Right atrium auricular region (tissue), 2 donors: ENCODE data around the gene GTF2A1. TPM values are rescaled to one million over a fixed set of nuclear protein-coding genes. Genes with fewer than 3 reads are reported as not detected.

Experiments used
- DNase-seq: peaks from one replicate; pipeline ENCODE4 v3.0.0-alpha.2; 2019; ENCODE audit warnings: low spot score
- H3K27ac ChIP-seq, 2 donors: fragments of 200-600 bp; sonication (generic); 1 replicate in 1 of 2; 2 replicates in 1 of 2; pipeline ENCODE4 v1.5.1; 2016 to 2019
- H3K27me3 ChIP-seq, 2 donors: fragments of 200-600 bp; sonication (generic); one replicate each; pipeline versions ENCODE4 v1.5.1 to v1.6.0; 2017 to 2019
- H3K36me3 ChIP-seq: fragments of 200-600 bp; sonication (generic); one replicate; pipeline ENCODE4 v1.5.1; 2016
- H3K4me1 ChIP-seq, 2 donors: fragments of 200-600 bp; sonication (generic); one replicate each; pipeline versions ENCODE4 v1.5.1 to v1.6.0; 2017 to 2019
- H3K4me3 ChIP-seq, 2 donors: fragments of 200-600 bp; sonication (generic); 1 replicate in 1 of 2; 2 replicates in 1 of 2; pipeline ENCODE4 v1.5.1; 2017 to 2019; ENCODE audit warnings: mild to moderate bottlenecking in 1 of 2, moderate library complexity in 1 of 2
- H3K9me3 ChIP-seq, 2 donors: fragments of 200-600 bp; sonication (generic); one replicate each; pipeline ENCODE4 v1.5.1; 2019
- CTCF ChIP-seq, 2 donors: fragments of 200-600 bp; sonication (generic); IDR thresholded peaks; one replicate each; pipeline ENCODE4 v1.5.1; 2019; ENCODE audit warnings: antibody characterized with exemption in 2 of 2
- total RNA-seq, 2 donors: library from RNA; depleted of rRNA; stranded (reverse); fragments of >200 nt; gene quantifications; one replicate each; pipeline ENCODE4 v1.1.0, GENCODE V29; 2016

GTF2A1 gene
- total RNA-seq, 2 donors from 2014 or later, result 14.6 to 17.1 TPM

- Histone ChIP-seq H3K36me3 (no peaks in the 10 kb centered on the region), H3K27me3 (no peaks in the 10 kb centered on the region), H3K4me1 (peaks cover 0 to 13% of the 10 kb centered on the region in 2 donors), H3K27ac (no peak overlapping the region), H3K9me3 (no peaks in the 10 kb centered on the region), H3K4me3 (no peak overlapping the region)
- DNase-seq, result no peak
- no peak for TF ChIP-seq CTCF (IDR thresholded peaks at IDR 0.05)
Measured at GRCh38 chr14:81172881-81173280, 47.9 kb downstream of the GTF2A1 start.

GRCh38 chr14:81172353-81172752 lies 48.4 kb downstream of the GTF2A1 start:
- Histone ChIP-seq H3K4me3 (no peak overlapping the region), H3K27ac (no peak overlapping the region), H3K27me3 (no peaks in the 10 kb centered on the region), H3K9me3 (no peaks in the 10 kb centered on the region), H3K4me1 (peaks cover 0 to 13% of the 10 kb centered on the region in 2 donors), H3K36me3 (no peaks in the 10 kb centered on the region)
- TF ChIP-seq CTCF (IDR thresholded peaks at IDR 0.05), result no peak
- no peak for DNase-seq

GRCh38 chr14:81170829-81171195 lies 49.9 kb downstream of the GTF2A1 start:
- Histone ChIP-seq H3K4me1 (peaks cover 0 to 13% of the 10 kb centered on the region in 2 donors), H3K4me3 (peak overlapping the region in 1 of 2 donors; percentile 78), H3K36me3 (no peaks in the 10 kb centered on the region), H3K9me3 (no peaks in the 10 kb centered on the region), H3K27ac (peak overlapping the region; percentile 90 to 92), H3K27me3 (no peaks in the 10 kb centered on the region)
- TF ChIP-seq CTCF (IDR thresholded peaks at IDR 0.05), result peak in 1 of 2 donors; percentile 4
- DNase-seq, result no peak

- Histone ChIP-seq H3K27ac (peak overlapping the region; percentile 90 to 92), H3K36me3 (no peaks in the 10 kb centered on the region), H3K27me3 (no peaks in the 10 kb centered on the region), H3K4me3 (peak overlapping the region; percentile 48 to 78), H3K4me1 (peaks cover 0 to 13% of the 10 kb centered on the region in 2 donors), H3K9me3 (no peaks in the 10 kb centered on the region)
- peak; percentile 86 to 95 for TF ChIP-seq CTCF (IDR thresholded peaks at IDR 0.05)
- DNase-seq, result peak; percentile 96
Measured at GRCh38 chr14:81170104-81170828, 50.5 kb downstream of the GTF2A1 start.

GRCh38 chr14:81169711-81170103 lies 51.1 kb downstream of the GTF2A1 start:
- no peak for TF ChIP-seq CTCF (IDR thresholded peaks at IDR 0.05)
- H3K9me3 ChIP-seq, result no peaks in the 10 kb centered on the region
- H3K27ac ChIP-seq, result peak overlapping the region; percentile 90 to 92
- H3K4me1 ChIP-seq, result peaks cover 0 to 13% of the 10 kb centered on the region in 2 donors
- peak overlapping the region; percentile 48 to 78 for H3K4me3 ChIP-seq
- DNase-seq, result peak; percentile 81
- no peaks in the 10 kb centered on the region for H3K36me3 ChIP-seq
- H3K27me3 ChIP-seq, result no peaks in the 10 kb centered on the region

- Histone ChIP-seq H3K36me3 (no peaks in the 10 kb centered on the region), H3K27ac (peak overlapping the region; percentile 90 to 92), H3K27me3 (no peaks in the 10 kb centered on the region), H3K4me3 (peak overlapping the region; percentile 48 to 78), H3K9me3 (no peaks in the 10 kb centered on the region), H3K4me1 (peaks cover 0 to 13% of the 10 kb centered on the region in 2 donors)
- no peak for DNase-seq
- no peak for TF ChIP-seq CTCF (IDR thresholded peaks at IDR 0.05)
Measured at GRCh38 chr14:81169267-81169666, 51.5 kb downstream of the GTF2A1 start.
